GM20431 (cell line): ENCODE results near the gene SH3GLB2.

ENCODE experiments used
- in situ Hi-C: fragments of 300-500 bp; cut with MseI, MboI; formaldehyde crosslinking; loops from one replicate; pipeline ENCODE4 v1.15.0; 2020; ENCODE audit warnings: low sequenced_read_pairs; ENCODE audit not compliant: unreplicated experiment

SH3GLB2 gene

GRCh38 chr9:129023036-129023907, 4.9 kb downstream of the SH3GLB2 start:
- in situ Hi-C loops, result no loop called here

- in situ Hi-C loops, result no loop called here
These were observed 6.1 kb downstream of the SH3GLB2 start for GRCh38 chr9:129022037-129022436.

DNA sequence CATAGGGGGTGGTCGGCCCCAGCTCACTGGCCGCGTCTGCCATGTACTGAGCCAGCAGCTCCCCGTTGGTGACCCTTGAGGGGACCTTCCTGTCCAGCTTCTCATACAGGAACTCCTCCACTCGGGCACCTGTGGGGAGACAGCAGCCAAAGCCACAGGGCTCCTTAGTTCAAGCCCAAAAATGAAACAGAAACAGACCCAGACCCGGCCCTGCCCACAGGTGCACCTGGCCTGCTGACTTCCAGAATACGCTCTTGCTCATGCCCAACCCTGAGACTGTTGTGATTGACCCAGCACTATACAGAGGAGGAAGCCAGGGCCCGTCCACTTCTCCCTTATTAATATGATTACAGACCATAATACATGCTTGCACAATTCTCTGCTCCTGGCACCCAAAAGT, 7.0 kb downstream of the SH3GLB2 start:
- in situ Hi-C loops, result no loop called here

- in situ Hi-C loops, result no loop called here
These were observed 13.5 kb downstream of the SH3GLB2 start for GRCh38 chr9:129014608-129015007.

GRCh38 chr9:129014124-129014523, 14.0 kb downstream of the SH3GLB2 start:
- in situ Hi-C loops, result no loop called here

DNA sequence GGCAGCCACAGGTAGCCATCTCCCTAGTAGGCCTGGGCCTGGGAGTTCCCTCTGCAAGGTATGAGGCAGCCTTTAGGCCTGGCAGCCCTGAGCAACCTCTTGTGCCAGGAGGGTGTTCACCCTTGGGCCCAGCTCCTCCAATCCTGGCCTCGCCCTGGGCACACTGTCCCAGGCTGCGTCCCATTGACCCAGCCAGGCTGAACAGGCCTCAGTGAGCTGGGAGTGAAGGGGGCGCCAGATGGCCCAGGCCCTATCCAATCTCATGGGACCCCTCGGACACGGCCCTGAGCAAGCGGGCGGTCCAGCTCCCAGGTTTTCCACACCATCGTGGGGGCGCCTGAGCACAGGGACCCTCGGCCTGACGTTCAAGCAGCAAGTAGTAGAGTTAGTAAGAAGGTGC, 14.5 kb downstream of the SH3GLB2 start:
- in situ Hi-C loops, result no loop called here

- in situ Hi-C loops, result no loop called here
These were observed 15.2 kb downstream of the SH3GLB2 start for GRCh38 chr9:129012893-129013448.

- in situ Hi-C loops, result no loop called here
These were observed 15.8 kb downstream of the SH3GLB2 start for GRCh38 chr9:129012343-129012742.

DNA sequence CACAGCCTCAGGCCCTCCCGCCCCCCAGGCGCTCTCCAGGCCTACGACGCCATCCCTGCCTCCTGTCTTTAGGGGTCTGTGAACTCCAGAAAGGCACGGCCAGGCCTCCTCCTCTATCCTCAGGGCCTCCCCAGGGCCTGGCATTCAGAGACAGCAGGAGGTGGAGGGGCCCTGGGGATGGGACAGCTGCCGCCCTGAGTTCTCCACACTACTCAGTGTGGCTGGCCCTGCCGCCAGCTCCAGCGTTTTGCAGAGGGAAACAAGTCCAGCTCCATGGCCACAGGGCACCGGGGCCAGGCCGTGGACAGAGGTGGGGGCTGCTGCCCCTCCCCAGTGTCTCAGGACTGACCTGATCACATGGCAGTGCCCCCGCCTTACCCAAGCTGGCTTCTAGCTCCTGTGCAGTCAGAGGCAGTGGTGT, 16.4 kb downstream of the SH3GLB2 start:
- in situ Hi-C loops, result no loop called here

GRCh38 chr9:129011170-129011569, 17.0 kb downstream of the SH3GLB2 start:
- in situ Hi-C loops, result no loop called here

GRCh38 chr9:129010267-129010975, 17.7 kb downstream of the SH3GLB2 start:
- in situ Hi-C loops, result no loop called here

DNA sequence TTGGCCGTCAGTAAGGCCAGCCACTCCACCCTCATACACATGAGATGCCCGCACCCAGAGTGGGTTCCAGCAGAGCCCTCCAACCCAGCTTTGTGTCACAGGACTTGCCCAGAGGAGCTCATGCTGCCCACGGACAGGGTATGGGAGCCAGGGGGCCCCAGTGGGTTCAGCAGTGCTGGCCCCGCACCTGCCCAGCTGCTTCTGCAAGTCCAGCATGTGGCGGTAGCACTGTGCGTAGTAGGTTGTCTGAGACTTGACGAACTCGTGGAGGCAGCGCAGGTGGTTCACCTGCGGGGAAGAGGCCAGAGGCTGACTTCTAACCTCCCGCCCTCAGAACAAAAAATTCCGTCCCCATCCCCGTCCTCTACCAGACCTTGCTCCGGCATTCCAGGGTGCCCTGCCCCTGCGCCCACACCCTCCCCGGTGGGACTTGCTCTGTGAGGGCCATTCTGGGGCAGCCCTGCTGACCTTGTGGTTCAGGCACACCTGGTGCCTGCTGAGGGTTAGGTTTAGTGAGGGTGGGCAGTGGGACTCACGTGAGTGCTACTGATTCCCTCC, 18.5 kb downstream of the SH3GLB2 start:
- in situ Hi-C loops, result no loop called here

- in situ Hi-C loops, result no loop called here
These were observed 19.0 kb downstream of the SH3GLB2 start for GRCh38 chr9:129008986-129009583.

GRCh38 chr9:129008469-129008965, 19.6 kb downstream of the SH3GLB2 start:
- in situ Hi-C loops, result no loop called here

DNA sequence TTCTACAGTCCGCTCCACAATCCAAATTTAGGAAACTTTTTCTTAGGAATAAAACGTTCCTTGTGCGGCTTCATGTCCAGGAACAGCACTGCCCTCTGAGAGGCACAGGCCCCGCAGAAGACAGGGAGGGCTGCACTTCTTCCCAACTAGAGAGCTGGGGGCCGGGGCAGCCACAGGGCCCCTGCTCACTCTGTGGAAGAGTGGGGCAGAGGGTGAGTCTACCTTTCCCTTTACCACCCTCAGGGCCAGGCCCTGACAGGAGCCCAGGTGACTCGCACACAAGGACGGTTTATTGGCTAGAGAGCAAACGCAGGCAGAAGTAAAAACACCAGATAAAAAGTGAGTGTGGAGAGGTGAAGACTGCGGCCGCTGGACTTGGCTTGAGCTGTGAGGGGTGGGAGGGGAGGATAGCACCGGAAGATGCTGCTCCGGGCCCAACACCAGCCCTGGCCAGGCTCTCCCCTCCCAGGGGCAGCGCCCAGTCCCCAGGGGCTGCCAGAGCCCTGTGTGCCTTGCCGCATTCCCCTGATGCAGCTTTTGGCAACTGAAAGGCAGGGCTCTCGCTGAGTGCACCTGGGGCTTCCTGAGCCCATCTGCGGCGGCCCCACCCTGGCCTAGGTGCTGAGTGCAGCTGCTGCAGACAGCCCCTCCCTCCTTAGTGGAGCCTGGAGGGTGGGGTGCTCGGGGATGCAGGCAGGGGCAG, 20.2 kb downstream of the SH3GLB2 start:
- in situ Hi-C loops, result no loop called here

DNA sequence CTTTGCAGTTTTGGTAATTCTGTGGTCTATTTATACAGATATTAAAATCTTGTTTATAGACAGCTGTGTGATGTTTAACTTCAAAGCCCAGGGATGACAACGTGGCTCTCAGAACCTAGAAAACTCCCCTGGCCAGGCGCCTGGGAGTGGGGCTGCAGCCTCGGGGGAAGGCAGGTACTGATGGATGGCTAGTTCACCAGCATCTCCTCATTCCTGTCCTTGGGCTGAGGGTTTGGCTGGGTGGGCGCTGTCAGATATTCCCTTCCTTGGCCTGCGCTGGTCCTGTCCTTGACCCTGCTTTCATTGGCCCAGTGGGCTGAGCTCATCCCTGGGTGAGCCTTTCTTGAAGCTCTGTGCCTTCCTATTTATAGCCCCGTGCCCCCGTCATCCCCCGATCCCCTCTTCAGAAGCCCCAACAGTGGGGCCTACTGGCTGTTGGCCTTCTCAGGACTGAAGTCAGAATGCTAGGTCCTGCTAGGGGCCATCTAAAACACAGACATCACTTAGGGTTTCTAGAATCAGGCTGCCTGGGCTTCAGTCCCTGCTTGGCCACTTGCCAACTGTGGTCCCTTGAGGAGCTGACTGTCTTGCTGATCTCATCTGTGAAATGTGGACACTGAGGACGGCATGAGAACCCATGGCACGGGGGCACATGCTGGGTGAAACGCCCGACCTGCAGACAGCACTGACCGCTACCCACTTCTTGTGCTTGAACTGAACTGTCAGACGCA, 20.9 kb downstream of the SH3GLB2 start:
- in situ Hi-C loops, result no loop called here

DNA sequence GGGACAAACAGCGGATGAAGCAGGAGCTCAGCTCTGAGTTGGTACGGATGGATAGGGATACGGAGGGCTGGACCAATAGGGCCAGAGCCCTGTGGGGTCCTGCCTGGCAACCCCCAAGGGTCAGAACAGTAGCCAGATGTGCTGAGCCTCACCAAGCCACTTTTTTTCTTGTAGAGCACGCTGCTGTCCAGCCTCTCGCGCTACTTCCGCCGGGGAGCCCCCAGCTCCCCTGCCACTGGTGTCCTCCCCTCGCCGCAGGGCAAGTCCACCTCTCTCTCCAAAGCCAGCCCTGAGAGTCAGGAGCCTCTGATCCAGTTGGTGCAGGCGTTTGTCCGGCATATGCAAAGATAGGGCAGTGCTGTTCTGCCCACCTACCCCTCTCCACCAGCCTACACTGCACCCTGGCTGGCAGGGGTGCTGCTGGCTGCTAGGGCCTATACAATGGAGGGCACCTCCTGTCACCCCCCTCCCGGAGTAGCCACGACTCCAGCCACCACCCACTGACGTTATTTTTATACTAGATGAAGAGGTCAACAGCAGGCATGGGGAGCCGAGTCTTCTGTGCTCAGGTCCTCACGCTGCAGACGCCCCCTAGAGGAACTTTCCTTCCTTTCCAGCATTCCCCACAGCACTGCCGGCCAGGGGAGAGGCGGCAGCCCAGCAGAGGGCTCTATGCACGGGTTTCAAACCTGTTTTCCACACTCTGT, 21.6 kb downstream of the SH3GLB2 start:
- in situ Hi-C loops, result no loop called here

- in situ Hi-C loops, result no loop called here
These were observed 22.7 kb downstream of the SH3GLB2 start for GRCh38 chr9:129005336-129005997.
